Astrocyte (in vitro differentiated cells and primary cell): ENCODE measurements around the gene TMEM97. TPM values are rescaled to one million over a fixed set of nuclear protein-coding genes. Genes with fewer than 3 reads are reported as not detected.
A peak's percentile ranks its signal among the peaks of the same experiment; 100 is the strongest.

ENCODE experiments used
- DNase-seq: peaks from one replicate; pipeline ENCODE4 v3.0.0-alpha.2; 2010; ENCODE audit warnings: low read depth
- FAIRE-seq: peaks from 2 replicates; lab custom pipeline; 2011; peaks lifted over from hg19 to GRCh38; lab: Jason Lieb, UNC
- H2AFZ ChIP-seq: 2 replicates; pipeline ENCODE4 v1.6.0; 2012; ENCODE audit warnings: low read depth, low read length, inconsistent platforms
- H3K27ac ChIP-seq: 2 replicates; pipeline ENCODE4 v1.5.1; 2011; ENCODE audit warnings: low read depth, low read length, inconsistent platforms
- H3K27me3 ChIP-seq: 2 replicates; pipeline ENCODE4 v1.6.0; 2011; ENCODE audit warnings: low read length, inconsistent platforms; ENCODE audit not compliant: insufficient read depth
- H3K36me3 ChIP-seq: 2 replicates; pipeline ENCODE4 v1.5.1; 2011; ENCODE audit warnings: low read length, inconsistent platforms; ENCODE audit not compliant: insufficient read depth
- H3K4me1 ChIP-seq: 2 replicates; pipeline ENCODE4 v1.5.1; 2011; ENCODE audit warnings: low read length, inconsistent platforms; ENCODE audit not compliant: insufficient read depth
- H3K4me2 ChIP-seq: 2 replicates; pipeline ENCODE4 v1.6.0; 2012; ENCODE audit warnings: low read length, inconsistent platforms
- H3K4me3 ChIP-seq: 2 replicates; pipeline ENCODE4 v1.5.1; 2011; ENCODE audit warnings: low read depth, mild to moderate bottlenecking, low read length, inconsistent platforms; ENCODE audit not compliant: insufficient read depth
- H3K79me2 ChIP-seq: 2 replicates; pipeline ENCODE4 v1.6.0; 2012; ENCODE audit warnings: mild to moderate bottlenecking, low read length, inconsistent platforms; ENCODE audit not compliant: insufficient read depth
- H3K9ac ChIP-seq: 2 replicates; pipeline ENCODE4 v1.6.0; 2012; ENCODE audit warnings: mild to moderate bottlenecking, low read length, inconsistent platforms
- H3K9me3 ChIP-seq: 2 replicates; pipeline ENCODE4 v1.5.1; 2012; ENCODE audit warnings: low read depth, mild to moderate bottlenecking, low read length, inconsistent platforms; ENCODE audit not compliant: insufficient read depth
- H4K20me1 ChIP-seq: 2 replicates; pipeline ENCODE4 v1.6.0; 2012; ENCODE audit warnings: low read length, inconsistent platforms; ENCODE audit not compliant: insufficient read depth
- H3K27ac Mint-ChIP-seq: one replicate; pipeline ENCODE4 v1.8.0; 2021; ENCODE audit warnings: mild to moderate bottlenecking, mixed read lengths; ENCODE audit not compliant: unreplicated experiment
- H3K27me3 Mint-ChIP-seq: one replicate; pipeline ENCODE4 v1.8.0; 2021; ENCODE audit warnings: low read depth, mixed read lengths; ENCODE audit not compliant: unreplicated experiment
- H3K36me3 Mint-ChIP-seq: one replicate; pipeline ENCODE4 v1.8.0; 2021; ENCODE audit warnings: low read depth, mixed read lengths; ENCODE audit not compliant: unreplicated experiment
- H3K4me1 Mint-ChIP-seq: one replicate; pipeline ENCODE4 v1.8.0; 2021; ENCODE audit warnings: low read depth, mixed read lengths; ENCODE audit not compliant: unreplicated experiment
- H3K4me3 Mint-ChIP-seq: one replicate; pipeline ENCODE4 v1.8.0; 2021; ENCODE audit warnings: mild to moderate bottlenecking, moderate library complexity, mixed read lengths; ENCODE audit not compliant: unreplicated experiment
- H3K9me3 Mint-ChIP-seq: one replicate; pipeline ENCODE4 v1.8.0; 2021; ENCODE audit warnings: mild to moderate bottlenecking, mixed read lengths; ENCODE audit not compliant: unreplicated experiment
- CTCF ChIP-seq: IDR thresholded peaks from 2 replicates; pipeline ENCODE4 v1.5.1; 2011; ENCODE audit warnings: low read depth, mild to moderate bottlenecking, inconsistent platforms, low read length, moderate library complexity; ENCODE audit not compliant: insufficient read depth
- EZH2 ChIP-seq: IDR thresholded peaks from 2 replicates; pipeline ENCODE4 v1.6.1; 2012; ENCODE audit warnings: mild to moderate bottlenecking, low read length, inconsistent platforms; ENCODE audit not compliant: insufficient read depth
- total RNA-seq: library from RNA; stranded (reverse); gene quantifications from 2 replicates; pipeline ENCODE4 v1.2.1, GENCODE V29; 2021

Gene TMEM97
- total RNA-seq, 1 donor from 2014 or later = 20.4 TPM

DNA sequence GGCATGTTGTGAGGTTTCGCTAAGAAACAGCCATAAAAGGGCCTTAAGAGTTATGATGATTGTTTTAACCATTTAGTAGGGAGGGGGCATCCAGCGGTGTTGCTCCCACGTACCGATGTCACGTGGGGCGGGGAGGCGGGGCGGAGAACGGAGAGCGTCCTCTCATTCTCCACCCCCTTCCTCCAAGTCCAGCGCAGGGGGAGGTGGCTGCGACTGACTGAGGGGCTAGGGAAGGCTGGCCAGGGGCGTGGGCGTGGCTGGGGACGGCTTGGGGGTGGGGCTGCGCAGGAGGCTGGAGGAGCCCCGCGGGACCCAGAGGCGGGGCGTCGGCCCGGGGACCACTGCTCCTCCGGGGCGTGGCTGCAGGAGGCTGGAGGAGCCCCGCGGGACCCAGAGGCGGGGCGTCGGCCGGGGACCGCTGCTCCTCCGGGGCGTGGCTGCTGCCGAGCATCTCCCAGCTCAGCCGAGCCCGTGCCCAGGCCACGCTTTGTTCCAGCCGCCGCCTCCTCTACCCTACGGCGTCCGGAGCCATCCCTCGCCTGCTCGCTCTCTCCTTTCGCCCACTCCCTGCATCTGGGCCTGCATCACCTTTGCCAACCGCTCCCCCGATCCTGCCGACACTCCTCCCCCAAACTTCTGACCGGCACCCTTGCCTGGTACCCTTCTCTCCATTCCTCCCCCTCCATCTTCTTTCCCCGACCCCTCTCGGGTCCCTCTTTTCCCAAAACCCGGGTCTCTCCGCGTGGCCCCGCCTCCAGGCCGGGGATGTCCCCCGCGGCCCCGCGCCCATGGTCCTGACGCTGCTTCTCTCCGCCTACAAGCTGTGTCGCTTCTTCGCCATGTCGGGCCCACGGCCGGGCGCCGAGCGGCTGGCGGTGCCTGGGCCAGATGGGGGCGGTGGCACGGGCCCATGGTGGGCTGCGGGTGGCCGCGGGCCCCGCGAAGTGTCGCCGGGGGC, 52.5 kb downstream of the TMEM97 start, which contains the start of gene SARM1:
Gene SARM1, plus strand, starts transcription at position 450 of the 958 bp plus-strand sequence. Its CDS starts 339 bp downstream, at position 789.
- peak within 1 kb of the TSS; percentile 100 for H3K4me2 ChIP-seq
- TF ChIP-seq CTCF = no peak
- no peak for TF ChIP-seq EZH2
- peak within 1 kb of the TSS; percentile 93 for H3K27ac Mint-ChIP-seq
- H3K4me1 Mint-ChIP-seq = peaks cover 15% of the 10 kb centered on the region
- H3K79me2 ChIP-seq = peaks cover 12% of the 10 kb centered on the region
- no peak for FAIRE-seq
- H3K36me3 Mint-ChIP-seq = peaks cover 7% of the 10 kb centered on the region
- H4K20me1 ChIP-seq = peaks cover 33% of the 10 kb centered on the region
- H3K27me3 Mint-ChIP-seq = peaks cover 14% of the 10 kb centered on the region
- no peak within 1 kb of the TSS for H3K27ac ChIP-seq
- peaks cover 21% of the 10 kb centered on the region for H3K4me1 ChIP-seq
- peak within 1 kb of the TSS; percentile 84 for H2AFZ ChIP-seq
- H3K9me3 ChIP-seq = no peaks in the 10 kb centered on the region
- H3K36me3 ChIP-seq = no peaks in the 10 kb centered on the region
- peak within 1 kb of the TSS; percentile 85 for H3K4me3 Mint-ChIP-seq
- H3K9me3 Mint-ChIP-seq = no peaks in the 10 kb centered on the region
- peak within 1 kb of the TSS; percentile 77 for H3K9ac ChIP-seq
- H3K4me3 ChIP-seq = peak within 1 kb of the TSS; percentile 73
- no peaks in the 10 kb centered on the region for H3K27me3 ChIP-seq
- peak; percentile 81 for DNase-seq

- peaks cover 7% of the 10 kb centered on the region for H3K36me3 Mint-ChIP-seq
- Histone ChIP-seq H3K9ac (peak overlapping the region; percentile 77), H3K27ac (no peak overlapping the region), H4K20me1 (peaks cover 36% of the 10 kb centered on the region), H3K36me3 (no peaks in the 10 kb centered on the region), H3K79me2 (peaks cover 12% of the 10 kb centered on the region), H3K4me1 (peaks cover 21% of the 10 kb centered on the region), H3K4me3 (peak overlapping the region; percentile 73), H3K4me2 (peak overlapping the region; percentile 100), H2AFZ (peak overlapping the region; percentile 84), H3K27me3 (no peaks in the 10 kb centered on the region), H3K9me3 (no peaks in the 10 kb centered on the region)
- H3K4me1 Mint-ChIP-seq = peaks cover 15% of the 10 kb centered on the region
- peak; percentile 38 for DNase-seq
- H3K4me3 Mint-ChIP-seq = peak overlapping the region; percentile 81
- no peak for FAIRE-seq
- H3K27ac Mint-ChIP-seq = no peak overlapping the region
- TF ChIP-seq CTCF = no peak
- no peak for TF ChIP-seq EZH2
- peaks cover 16% of the 10 kb centered on the region for H3K27me3 Mint-ChIP-seq
- no peaks in the 10 kb centered on the region for H3K9me3 Mint-ChIP-seq
Observed at GRCh38 chr17:28372203-28372944, 53.4 kb downstream of the TMEM97 start.
